HK-2 (cell line): ENCODE data around the gene ASCL5.
A peak's percentile ranks its signal among the peaks of the same experiment; 100 is the strongest.

Experiments used
- DNase-seq: peaks from one replicate; pipeline ENCODE4 v3.0.0-alpha.2; 2018; ENCODE audit not compliant: unreplicated experiment

Gene ASCL5

GRCh38 chr1:201085902-201086735 lies 40.9 kb downstream of the ASCL5 start:
- peak; percentile 72 for DNase-seq

GRCh38 chr1:201084295-201084694 lies 42.7 kb downstream of the ASCL5 start:
- DNase-seq: no peak

- DNase-seq: no peak
These were observed 43.2 kb downstream of the ASCL5 start for GRCh38 chr1:201083741-201084140.

GRCh38 chr1:201080135-201080534 lies 46.8 kb downstream of the ASCL5 start:
- DNase-seq: no peak

- no peak for DNase-seq
These were observed 49.2 kb downstream of the ASCL5 start for GRCh38 chr1:201077736-201078135.

GRCh38 chr1:201077116-201077515 lies 49.9 kb downstream of the ASCL5 start:
- no peak for DNase-seq

- DNase-seq: no peak
These were observed 50.9 kb downstream of the ASCL5 start for GRCh38 chr1:201076092-201076491.

- DNase-seq: no peak
These were observed 53.0 kb downstream of the ASCL5 start for GRCh38 chr1:201074018-201074417.

GRCh38 chr1:201072922-201073321 lies 54.1 kb downstream of the ASCL5 start:
- no peak for DNase-seq

GRCh38 chr1:201072149-201072548 lies 54.8 kb downstream of the ASCL5 start:
- no peak for DNase-seq

GRCh38 chr1:201069636-201070035 lies 57.3 kb downstream of the ASCL5 start:
- DNase-seq: no peak

GRCh38 chr1:201068976-201069375 lies 58.0 kb downstream of the ASCL5 start:
- DNase-seq: no peak

- no peak for DNase-seq
These were observed 60.0 kb downstream of the ASCL5 start for GRCh38 chr1:201066986-201067385.

GRCh38 chr1:201065686-201066085 lies 61.3 kb downstream of the ASCL5 start:
- no peak for DNase-seq

- no peak for DNase-seq
These were observed 62.2 kb downstream of the ASCL5 start for GRCh38 chr1:201064806-201065205.
